Measurements from ENCODE around the gene C1orf116. TPM values are rescaled to one million over a fixed set of nuclear protein-coding genes. Genes with fewer than 3 reads are reported as not detected.

C1orf116 gene
- total RNA-seq, 1 donor from 2014 or later = not detected

GRCh38 chr1:207072233-207072632, 39.7 kb upstream of the C1orf116 start:
- Mint-ChIP-seq H3K27ac (ENCODE audit: unreplicated experiment) (no peak overlapping the region), H3K4me1 (ENCODE audit: unreplicated experiment) (no peaks in the 10 kb centered on the region), H3K9me3 (ENCODE audit: unreplicated experiment) (no peaks in the 10 kb centered on the region), H3K36me3 (ENCODE audit: unreplicated experiment) (peaks cover 46% of the 10 kb centered on the region), H3K27me3 (ENCODE audit: unreplicated experiment) (no peaks in the 10 kb centered on the region), H3K4me3 (ENCODE audit: unreplicated experiment) (no peak overlapping the region)
- TF ChIP-seq, protein P1, sequence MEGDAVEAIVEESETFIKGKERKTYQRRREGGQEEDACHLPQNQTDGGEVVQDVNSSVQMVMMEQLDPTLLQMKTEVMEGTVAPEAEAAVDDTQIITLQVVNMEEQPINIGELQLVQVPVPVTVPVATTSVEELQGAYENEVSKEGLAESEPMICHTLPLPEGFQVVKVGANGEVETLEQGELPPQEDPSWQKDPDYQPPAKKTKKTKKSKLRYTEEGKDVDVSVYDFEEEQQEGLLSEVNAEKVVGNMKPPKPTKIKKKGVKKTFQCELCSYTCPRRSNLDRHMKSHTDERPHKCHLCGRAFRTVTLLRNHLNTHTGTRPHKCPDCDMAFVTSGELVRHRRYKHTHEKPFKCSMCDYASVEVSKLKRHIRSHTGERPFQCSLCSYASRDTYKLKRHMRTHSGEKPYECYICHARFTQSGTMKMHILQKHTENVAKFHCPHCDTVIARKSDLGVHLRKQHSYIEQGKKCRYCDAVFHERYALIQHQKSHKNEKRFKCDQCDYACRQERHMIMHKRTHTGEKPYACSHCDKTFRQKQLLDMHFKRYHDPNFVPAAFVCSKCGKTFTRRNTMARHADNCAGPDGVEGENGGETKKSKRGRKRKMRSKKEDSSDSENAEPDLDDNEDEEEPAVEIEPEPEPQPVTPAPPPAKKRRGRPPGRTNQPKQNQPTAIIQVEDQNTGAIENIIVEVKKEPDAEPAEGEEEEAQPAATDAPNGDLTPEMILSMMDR (IDR thresholded peaks at IDR 0.05) = no peak
- DNase-seq (ENCODE audit: extremely low spot score, unreplicated experiment) = no peak

DNA sequence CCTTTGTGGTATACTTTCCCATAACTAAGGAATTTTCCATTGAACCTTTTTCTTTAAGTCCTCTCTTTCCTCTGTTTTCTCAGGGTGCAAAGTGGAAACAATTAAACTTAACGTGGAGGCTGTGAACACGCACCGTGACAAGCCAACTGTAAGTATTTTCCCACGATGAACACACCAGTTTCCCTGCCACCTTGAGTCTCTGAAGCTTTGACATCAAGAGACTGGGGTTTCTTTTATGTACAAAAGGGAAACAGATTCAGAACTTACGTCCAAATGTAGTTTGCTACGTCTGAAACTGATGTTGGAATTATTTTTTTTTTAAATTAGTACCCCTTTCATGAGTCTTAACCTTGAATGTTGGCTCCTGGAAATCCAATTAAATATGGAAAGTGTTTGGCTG, 38.9 kb upstream of the C1orf116 start:
- TF ChIP-seq, protein P1 (IDR thresholded peaks at IDR 0.05) = no peak
- no peak overlapping the region for H3K27ac Mint-ChIP-seq (ENCODE audit: unreplicated experiment)
- H3K4me3 Mint-ChIP-seq (ENCODE audit: unreplicated experiment) = no peak overlapping the region
- no peaks in the 10 kb centered on the region for H3K9me3 Mint-ChIP-seq (ENCODE audit: unreplicated experiment)
- no peaks in the 10 kb centered on the region for H3K27me3 Mint-ChIP-seq (ENCODE audit: unreplicated experiment)
- peaks cover 49% of the 10 kb centered on the region for H3K36me3 Mint-ChIP-seq (ENCODE audit: unreplicated experiment)
- DNase-seq (ENCODE audit: extremely low spot score, unreplicated experiment) = no peak
- H3K4me1 Mint-ChIP-seq (ENCODE audit: unreplicated experiment) = no peaks in the 10 kb centered on the region

DNA sequence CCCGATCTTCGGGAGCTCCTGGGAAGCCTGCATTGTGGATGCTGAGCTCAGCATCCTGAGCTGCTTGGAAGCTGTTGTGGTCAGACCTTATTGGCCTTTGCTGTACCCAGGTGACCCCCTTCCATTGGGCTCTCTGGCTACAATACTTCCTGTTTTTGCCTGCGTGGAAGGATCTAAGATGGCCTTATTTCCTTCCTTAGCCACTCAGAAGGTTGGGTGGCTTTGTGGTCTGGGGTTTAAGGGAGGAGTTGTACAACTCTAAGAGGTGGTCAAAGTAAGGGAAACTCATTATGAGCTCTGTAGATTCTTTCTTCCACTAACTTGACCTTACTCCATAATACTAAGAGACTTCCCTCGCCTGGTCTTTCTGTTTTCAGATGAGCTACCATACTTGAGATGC, 38.3 kb upstream of the C1orf116 start:
- no peak overlapping the region for H3K27ac Mint-ChIP-seq (ENCODE audit: unreplicated experiment)
- H3K36me3 Mint-ChIP-seq (ENCODE audit: unreplicated experiment) = peaks cover 49% of the 10 kb centered on the region
- no peaks in the 10 kb centered on the region for H3K27me3 Mint-ChIP-seq (ENCODE audit: unreplicated experiment)
- no peaks in the 10 kb centered on the region for H3K4me1 Mint-ChIP-seq (ENCODE audit: unreplicated experiment)
- DNase-seq (ENCODE audit: extremely low spot score, unreplicated experiment) = no peak
- TF ChIP-seq, protein P1 (IDR thresholded peaks at IDR 0.05) = no peak
- H3K4me3 Mint-ChIP-seq (ENCODE audit: unreplicated experiment) = no peak overlapping the region
- H3K9me3 Mint-ChIP-seq (ENCODE audit: unreplicated experiment) = no peaks in the 10 kb centered on the region

GRCh38 chr1:207069858-207070506, 37.4 kb upstream of the C1orf116 start:
- Mint-ChIP-seq H3K27ac (ENCODE audit: unreplicated experiment) (no peak overlapping the region), H3K27me3 (ENCODE audit: unreplicated experiment) (no peaks in the 10 kb centered on the region), H3K9me3 (ENCODE audit: unreplicated experiment) (no peaks in the 10 kb centered on the region), H3K4me3 (ENCODE audit: unreplicated experiment) (no peak overlapping the region), H3K36me3 (ENCODE audit: unreplicated experiment) (peaks cover 49% of the 10 kb centered on the region), H3K4me1 (ENCODE audit: unreplicated experiment) (no peaks in the 10 kb centered on the region)
- TF ChIP-seq, protein P1 (IDR thresholded peaks at IDR 0.05) = no peak
- DNase-seq (ENCODE audit: extremely low spot score, unreplicated experiment) = no peak

GRCh38 chr1:207069061-207069460, 36.5 kb upstream of the C1orf116 start:
- no peaks in the 10 kb centered on the region for H3K27me3 Mint-ChIP-seq (ENCODE audit: unreplicated experiment)
- H3K27ac Mint-ChIP-seq (ENCODE audit: unreplicated experiment) = no peak overlapping the region
- peaks cover 57% of the 10 kb centered on the region for H3K36me3 Mint-ChIP-seq (ENCODE audit: unreplicated experiment)
- no peak overlapping the region for H3K4me3 Mint-ChIP-seq (ENCODE audit: unreplicated experiment)
- TF ChIP-seq, protein P1 (IDR thresholded peaks at IDR 0.05) = no peak
- no peaks in the 10 kb centered on the region for H3K4me1 Mint-ChIP-seq (ENCODE audit: unreplicated experiment)
- H3K9me3 Mint-ChIP-seq (ENCODE audit: unreplicated experiment) = no peaks in the 10 kb centered on the region
- DNase-seq (ENCODE audit: extremely low spot score, unreplicated experiment) = no peak
